GM19455 (cell line): ENCODE measurements around the gene TUBE1.
A peak's percentile ranks its signal among the peaks of the same experiment; 100 is the strongest.
"Not testable (repeated sequence)": the region's sequence is repeated elsewhere in the genome, so short reads cannot be mapped to it uniquely, and the experiment has no call there.

Source experiments
- ATAC-seq: cut with Tn5 transposase; IDR thresholded peaks from one replicate; pipeline ENCODE4 v1.9.1; 2021; ENCODE audit not compliant: unreplicated experiment

TUBE1 gene

GRCh38 chr6:112087136-112087911 lies at the start of gene TUBE1, which contains the start of gene FAM229B:
Gene TUBE1, minus strand, starts transcription at chr6:112087482. Its CDS starts 48 bp downstream, at chr6:112087434.
Gene FAM229B, plus strand, starts transcription at chr6:112087591. Its CDS starts 11,693 bp downstream, at chr6:112099284.
- ATAC-seq = peak; percentile 98

DNA sequence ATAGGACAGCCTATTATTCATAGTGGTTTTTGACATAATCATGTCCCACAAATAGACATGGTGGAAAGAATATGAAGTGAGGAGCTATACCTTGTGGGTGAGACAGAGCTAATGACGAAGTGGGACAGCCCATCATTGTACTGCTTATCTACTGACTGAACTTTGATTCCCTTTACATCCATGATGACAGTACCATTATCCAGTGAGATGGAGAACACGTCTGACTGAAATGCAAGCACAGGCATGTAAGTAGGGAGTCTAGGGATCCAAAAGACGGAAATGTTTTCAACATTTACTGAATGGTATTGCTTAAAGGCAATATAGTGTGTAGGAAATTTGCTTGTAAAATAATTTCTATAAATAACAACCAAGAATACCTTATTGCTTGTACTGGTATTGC lies 43.6 kb upstream of the TUBE1 start:
- no peak for ATAC-seq

GRCh38 chr6:112128208-112128607 lies 40.9 kb upstream of the TUBE1 start:
- ATAC-seq = no peak

DNA sequence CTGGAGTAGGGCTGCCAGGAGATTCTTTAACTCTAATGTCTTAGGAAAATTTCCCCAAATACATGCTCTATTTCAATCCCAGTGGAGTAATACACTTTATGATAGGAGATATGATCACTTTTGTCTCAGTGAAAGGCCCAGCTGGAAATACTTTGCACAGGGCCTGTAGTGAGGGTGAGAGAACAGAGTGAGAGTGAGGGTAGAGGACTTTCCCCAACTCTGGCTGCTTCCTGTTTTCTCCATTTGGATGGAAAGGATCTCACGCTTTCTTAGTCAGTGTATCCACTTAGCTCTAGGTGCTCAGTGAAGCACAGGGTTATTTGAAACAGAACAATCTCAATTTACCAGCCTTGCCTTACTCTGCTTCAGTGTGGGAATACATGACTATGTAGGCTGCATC lies 36.7 kb upstream of the TUBE1 start:
- ATAC-seq = no peak

GRCh38 chr6:112122756-112123155 lies 35.5 kb upstream of the TUBE1 start:
- no peak for ATAC-seq

DNA sequence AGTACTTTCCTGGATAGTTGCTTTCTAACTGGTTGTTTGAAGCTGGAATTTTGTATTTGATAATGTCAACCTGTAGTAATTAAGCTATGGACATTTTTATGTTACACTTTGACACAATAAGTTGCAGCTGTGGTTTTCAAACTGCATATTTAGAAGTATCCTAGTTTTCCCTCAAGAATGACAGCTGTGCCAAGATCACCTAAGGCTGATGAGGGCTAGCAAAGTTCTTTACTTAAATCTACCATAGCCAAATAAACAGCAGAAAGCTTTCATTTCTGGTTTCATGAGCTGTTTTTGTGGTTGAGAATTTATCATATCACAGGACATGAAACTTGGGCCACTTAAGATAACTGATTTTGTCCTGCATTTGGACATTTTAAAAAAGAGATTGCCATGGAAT lies 30.8 kb upstream of the TUBE1 start:
- no peak for ATAC-seq

DNA sequence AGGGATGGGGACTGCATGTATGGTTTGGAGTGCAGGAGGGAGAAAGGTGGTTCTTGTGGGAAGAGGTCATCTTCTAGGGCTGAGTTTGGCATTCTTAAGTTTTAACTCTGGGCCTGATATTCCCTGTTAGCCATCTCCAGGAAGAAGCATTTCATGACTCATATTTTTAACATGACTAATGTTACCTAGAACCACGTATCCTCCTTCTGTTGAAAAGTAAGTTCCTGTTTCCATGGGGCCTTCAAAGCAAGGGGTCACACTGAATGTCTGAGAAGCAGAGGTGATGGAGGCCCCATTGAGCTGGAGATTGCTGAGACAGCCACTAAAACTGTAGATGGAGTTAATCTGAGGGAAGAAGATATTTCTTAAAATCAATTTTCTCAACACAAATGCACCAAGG lies 30.3 kb upstream of the TUBE1 start:
- no peak for ATAC-seq

- no peak for ATAC-seq
Measured at GRCh38 chr6:112116221-112116620, 28.9 kb upstream of the TUBE1 start.

DNA sequence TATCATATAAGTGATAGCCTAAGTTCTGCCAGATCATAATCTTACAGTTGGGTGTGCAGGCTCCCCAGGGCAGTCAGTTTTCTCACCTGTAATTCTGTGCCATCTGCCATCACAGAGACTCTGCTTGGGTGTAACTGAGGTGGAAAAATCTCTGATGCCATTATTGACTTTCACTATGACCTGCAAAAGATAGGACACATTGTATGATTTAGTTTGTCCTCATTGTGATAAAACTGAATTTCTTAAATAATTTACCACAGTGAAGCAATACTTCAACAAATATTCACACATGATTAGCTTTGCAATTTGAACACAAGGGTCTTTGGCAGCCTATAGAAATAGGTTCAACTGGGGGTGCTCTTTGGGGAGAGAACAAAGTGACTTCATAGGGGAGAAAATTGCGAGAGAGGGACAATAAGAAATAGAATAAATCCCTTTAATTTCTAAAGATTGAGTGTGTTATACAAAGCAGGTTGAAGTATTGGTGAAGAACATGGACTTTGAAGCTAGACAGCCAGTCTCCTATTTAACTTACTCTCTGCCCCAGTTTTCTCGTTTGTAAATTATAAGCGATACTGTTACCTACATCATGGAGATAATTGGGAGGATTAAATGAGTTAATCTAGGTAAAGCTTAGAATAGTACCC lies 27.4 kb upstream of the TUBE1 start:
- ATAC-seq = no peak

DNA sequence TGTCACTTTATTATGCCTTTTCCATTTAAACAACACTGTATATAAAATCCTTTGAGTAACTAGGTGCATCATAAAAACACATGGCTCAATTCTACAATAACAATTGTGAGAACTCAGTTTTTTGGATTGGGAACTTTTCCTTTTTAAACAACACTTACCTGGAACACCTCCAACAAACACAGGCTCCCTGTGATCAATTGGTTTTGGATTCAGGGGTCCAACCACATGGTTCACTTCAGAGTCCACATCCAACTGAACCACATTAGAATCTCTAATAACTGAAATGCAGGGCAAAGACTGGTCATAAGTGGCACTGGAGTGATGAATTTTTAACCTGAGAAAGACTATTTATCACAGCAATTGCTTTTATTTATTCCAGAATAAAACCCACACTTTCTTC lies 26.6 kb upstream of the TUBE1 start:
- no peak for ATAC-seq

DNA sequence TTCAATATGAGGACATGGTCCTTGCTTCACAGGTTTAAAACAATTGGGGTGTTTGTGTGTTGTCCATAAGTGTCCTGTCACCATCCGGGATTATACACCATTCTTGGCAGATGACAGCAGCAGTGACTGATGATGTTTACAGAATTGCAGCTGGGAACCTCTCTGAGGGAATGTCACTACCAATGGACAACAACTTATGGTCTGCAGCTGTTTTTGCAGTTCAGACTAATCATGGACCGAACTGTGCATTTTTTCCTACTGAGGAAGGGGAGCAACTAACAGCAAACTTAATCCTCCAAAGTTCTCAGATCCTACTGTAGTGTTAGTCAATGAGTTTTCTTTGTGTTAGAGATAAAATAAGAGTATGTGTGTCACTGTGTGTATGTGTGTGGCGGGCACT lies 26.1 kb upstream of the TUBE1 start:
- no peak for ATAC-seq

- ATAC-seq = no peak
Measured at GRCh38 chr6:112109262-112109661, 22.0 kb upstream of the TUBE1 start.

GRCh38 chr6:112106562-112106961 lies 19.3 kb upstream of the TUBE1 start:
- no peak for ATAC-seq

DNA sequence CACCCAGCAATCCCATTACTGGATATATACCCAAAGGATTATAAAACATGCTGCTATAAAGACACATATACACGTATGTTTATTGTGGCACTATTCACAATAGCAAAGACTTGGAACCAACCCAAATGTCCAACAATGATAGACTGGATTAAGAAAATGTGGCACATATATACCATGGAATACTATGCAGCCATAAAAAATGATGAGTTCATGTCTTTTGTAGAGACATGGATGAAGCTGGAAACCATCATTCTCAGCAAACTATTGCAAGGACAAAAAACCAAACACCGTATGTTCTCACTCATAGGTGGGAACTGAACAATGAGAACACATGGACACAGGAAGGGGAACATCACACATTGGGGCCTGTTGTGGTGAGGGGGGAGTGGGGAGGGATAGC lies 18.7 kb upstream of the TUBE1 start:
- ATAC-seq = not testable (repeated sequence)

- no peak for ATAC-seq
Measured at GRCh38 chr6:112100561-112100960, 13.3 kb upstream of the TUBE1 start.

DNA sequence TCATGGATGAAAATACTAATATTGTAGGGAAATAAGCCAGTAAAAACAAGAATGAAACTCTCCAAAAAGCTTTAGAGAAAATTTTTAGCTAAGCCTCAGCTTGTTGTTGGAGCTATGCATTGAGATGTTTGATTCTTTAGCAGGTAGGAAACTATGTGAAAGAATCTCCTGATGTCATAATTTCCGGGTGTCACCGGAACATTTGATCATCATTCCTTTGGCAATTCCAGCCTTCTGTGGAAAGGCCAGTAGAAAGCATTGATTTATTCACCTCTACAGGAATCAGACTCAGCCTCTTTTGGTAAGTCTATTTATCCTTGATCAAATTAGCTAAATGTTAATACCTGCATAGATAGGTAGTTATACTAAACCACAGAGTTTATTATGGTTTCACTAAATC lies 9.6 kb upstream of the TUBE1 start:
- ATAC-seq = no peak

- no peak for ATAC-seq
Measured at GRCh38 chr6:112087916-112088315, 634 bp upstream of the TUBE1 start.

- ATAC-seq = peak; percentile 31
Measured at GRCh38 chr6:112086744-112087135, 542 bp downstream of the TUBE1 start.

- ATAC-seq = no peak
Measured at GRCh38 chr6:112085286-112086065, 1.8 kb downstream of the TUBE1 start.

DNA sequence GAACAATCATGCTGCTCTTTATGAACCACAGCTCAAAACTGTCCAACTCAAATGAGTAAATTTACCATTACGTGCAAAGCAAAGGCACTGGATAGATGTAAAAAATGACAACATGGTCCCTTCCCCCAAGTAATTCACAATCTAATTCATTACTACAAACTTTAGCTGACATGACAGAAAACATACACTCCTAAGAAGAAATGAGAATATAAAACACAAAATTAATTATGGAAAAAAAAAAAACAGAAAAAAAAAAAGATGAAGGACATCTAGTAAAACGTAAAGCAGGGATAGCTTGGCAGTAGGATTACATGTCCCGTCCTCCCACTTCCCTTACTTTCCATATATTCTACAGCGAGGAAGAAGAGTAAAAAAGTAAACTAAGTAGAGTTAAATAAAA lies 5.7 kb downstream of the TUBE1 start:
- no peak for ATAC-seq

- no peak for ATAC-seq
Measured at GRCh38 chr6:112066606-112067005, 20.7 kb downstream of the TUBE1 start.
